Frontal cortex (tissue), 4 donors: ENCODE measurements around the gene TOR4A. TPM values are rescaled to one million over a fixed set of nuclear protein-coding genes. Genes with fewer than 3 reads are reported as not detected.

Source experiments
- DNase-seq, 2 donors: peaks; one replicate each; pipeline ENCODE4 v3.0.0; 2012; ENCODE audit warnings: low spot score in 2 of 2
- FAIRE-seq: peaks from 2 replicates; lab custom pipeline; 2012; peaks lifted over from hg19 to GRCh38; lab: Jason Lieb, UNC
- total RNA-seq: library from RNA; depleted of rRNA; stranded (reverse); fragments of >200 nt; gene quantifications from one replicate; pipeline ENCODE4 v1.2.3, GENCODE V29; 2014
- donor health status: control.
- donor health status: control.
- donor health status: control.

The TOR4A gene
- total RNA-seq, result 0.41 TPM

DNA sequence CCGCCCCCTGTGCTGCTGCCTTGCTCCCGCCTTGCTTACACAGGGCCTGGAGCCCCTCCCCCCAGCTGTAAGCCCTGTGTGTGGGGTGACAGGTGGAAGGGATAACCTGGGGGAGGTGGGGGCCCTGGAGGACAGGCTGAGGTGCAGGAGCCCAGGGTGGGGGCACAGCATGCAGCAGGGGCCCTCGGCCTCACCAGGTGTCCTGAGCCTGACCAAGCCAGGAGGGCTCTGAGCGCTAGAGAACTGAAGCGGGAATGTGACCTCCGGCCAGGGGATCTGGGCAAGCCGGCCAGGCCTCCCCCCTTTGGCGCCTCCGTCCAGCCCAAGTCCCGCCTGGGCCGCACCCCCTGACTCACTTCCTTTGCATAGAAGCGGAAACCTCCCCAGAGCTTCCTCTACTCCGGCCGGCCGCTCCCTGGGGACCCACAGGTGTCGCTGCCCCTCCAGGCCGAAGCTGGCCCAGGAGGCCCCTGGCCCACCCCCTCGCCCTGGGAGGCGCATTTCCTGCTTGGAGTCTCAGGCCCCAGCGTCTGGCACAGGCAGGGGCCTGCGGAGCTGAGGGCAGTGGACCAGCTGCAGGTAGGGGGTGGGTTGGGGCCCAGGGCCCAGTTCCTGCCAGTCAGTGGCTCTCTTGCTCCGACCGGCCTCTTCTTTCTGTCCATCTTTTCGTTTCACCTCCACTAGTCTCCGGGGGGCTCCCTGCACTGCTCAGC lies at the start of gene TOR4A:
Gene TOR4A (plus strand): TSS at position 398 of the 713 bp plus-strand sequence. CDS start 964 bp downstream, outside the sequence.
- FAIRE-seq (no peak), DNase-seq (peak; percentile 75 to 83)

GRCh38 chr9:137227853-137228505 lies 49.5 kb upstream of the TOR4A start:
- no peak for FAIRE-seq
- no peak for DNase-seq

DNA sequence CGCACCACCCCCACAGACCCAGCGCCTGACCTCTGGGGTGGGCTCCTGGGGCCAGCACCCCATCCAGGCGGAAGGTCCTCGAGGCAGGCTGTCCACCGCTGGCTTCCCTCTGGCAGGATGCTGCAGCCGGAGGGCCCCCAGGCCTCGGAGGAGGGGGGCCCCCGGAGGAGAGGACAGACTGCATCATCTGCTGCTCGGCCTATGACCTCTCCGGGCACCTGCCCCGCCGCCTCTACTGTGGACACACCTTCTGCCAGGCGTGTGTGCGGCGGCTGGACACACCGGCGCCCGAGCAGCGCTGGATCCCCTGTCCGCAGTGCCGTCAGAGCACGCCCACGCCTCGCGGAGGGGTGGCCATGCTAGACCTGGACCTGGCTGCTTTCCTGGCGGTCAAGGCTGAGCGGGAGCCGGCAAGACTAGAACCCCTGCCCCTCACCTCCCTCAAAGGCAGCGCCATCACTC lies 49.0 kb upstream of the TOR4A start:
- DNase-seq (no peak), FAIRE-seq (no peak)

DNA sequence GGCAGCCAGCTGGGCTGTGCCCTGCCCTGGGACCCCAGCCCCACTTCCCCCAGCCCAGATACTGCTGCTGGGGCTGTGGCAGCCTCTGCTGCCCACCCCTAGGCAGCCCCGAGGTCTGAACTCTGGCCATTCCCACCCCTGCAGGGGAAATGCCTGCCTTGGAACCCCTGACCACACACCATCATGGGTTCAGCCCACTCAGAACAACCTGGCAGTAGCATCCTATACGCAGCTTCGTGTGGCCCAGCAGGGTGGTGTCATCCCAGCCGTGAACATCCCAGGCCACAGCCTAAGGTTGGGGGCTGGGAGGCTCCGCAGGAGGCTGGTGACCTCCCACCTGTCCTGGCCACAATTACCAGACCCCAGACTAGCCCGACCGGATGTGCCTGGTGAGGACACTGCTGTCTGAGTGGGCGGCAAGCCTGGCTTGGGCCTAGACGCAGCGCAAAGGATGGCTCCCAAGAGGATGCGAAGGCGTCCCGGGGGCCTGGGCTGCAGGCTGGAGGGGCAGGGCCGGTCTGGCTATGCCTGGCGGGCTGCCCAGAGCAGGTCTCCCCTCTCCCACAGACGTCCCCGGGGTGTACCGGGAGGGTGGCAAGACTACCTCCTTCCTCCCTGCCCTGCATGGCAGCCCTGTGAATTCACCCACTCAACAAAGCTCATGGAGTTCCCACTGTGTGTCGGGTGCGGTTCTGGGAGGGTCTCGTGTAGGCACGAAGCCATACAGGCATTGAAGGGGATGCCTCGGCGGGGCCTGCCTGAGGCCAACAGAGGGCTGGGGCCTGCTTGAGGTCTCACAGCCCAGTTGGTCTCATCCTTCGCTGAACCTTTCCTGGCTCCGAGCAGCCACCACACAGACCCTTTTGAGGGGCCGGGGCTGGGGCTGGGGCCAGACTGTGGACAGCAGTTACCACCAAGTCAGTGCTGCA lies 48.3 kb upstream of the TOR4A start:
- DNase-seq (no peak), FAIRE-seq (no peak)

GRCh38 chr9:137229903-137230704 lies 47.4 kb upstream of the TOR4A start:
- no peak for FAIRE-seq
- DNase-seq, result no peak

DNA sequence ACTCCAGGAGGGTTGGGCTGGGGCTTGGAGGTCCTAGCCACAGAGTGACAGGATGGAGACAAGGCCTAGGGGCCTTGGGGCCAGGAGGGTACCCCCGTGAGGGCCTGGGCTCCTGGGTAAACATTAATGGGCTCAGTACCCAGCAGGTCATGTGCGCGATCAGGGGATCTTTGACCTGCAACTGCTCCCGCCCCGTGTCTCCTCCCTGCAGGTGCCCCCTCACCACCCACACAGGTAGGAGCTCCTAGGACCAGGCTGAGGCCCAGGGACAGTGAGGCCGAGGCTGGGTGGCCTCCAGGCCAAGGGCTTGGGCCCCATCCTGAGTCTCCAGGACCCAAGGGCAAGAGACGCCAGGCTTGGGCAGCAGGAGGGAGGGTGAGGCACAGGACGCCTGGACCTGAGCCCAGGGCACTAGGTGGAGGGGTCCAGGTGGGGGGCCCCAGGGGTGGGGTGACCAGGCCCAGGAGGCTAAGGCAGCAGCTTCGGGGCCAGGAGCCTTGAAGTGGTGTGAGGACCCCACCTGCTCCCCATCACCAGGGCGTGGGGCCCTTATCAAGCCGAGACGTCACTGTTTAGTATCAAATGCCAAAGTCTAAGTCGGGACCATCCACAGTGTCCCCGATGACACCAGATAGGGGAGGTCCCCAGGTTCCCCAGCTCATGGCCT lies 46.7 kb upstream of the TOR4A start, which contains the start of gene SLC34A3:
Gene SLC34A3 (plus strand): TSS at position 197 of the 667 bp plus-strand sequence. CDS start 802 bp downstream, outside the sequence.
- DNase-seq (no peak), FAIRE-seq (no peak)

GRCh38 chr9:137231372-137232039 lies 46.0 kb upstream of the TOR4A start:
- FAIRE-seq, result no peak

GRCh38 chr9:137232101-137232500 lies 45.4 kb upstream of the TOR4A start:
- FAIRE-seq (no peak), DNase-seq (no peak)

More at GRCh38 chr9:137231372-137232039, 46.0 kb upstream of the TOR4A start:
- DNase-seq, result no peak

- DNase-seq, result no peak
- FAIRE-seq, result no peak
Measured at GRCh38 chr9:137232510-137232909, 45.0 kb upstream of the TOR4A start.

GRCh38 chr9:137233143-137233980 lies 44.2 kb upstream of the TOR4A start:
- no peak for FAIRE-seq
- no peak for DNase-seq

DNA sequence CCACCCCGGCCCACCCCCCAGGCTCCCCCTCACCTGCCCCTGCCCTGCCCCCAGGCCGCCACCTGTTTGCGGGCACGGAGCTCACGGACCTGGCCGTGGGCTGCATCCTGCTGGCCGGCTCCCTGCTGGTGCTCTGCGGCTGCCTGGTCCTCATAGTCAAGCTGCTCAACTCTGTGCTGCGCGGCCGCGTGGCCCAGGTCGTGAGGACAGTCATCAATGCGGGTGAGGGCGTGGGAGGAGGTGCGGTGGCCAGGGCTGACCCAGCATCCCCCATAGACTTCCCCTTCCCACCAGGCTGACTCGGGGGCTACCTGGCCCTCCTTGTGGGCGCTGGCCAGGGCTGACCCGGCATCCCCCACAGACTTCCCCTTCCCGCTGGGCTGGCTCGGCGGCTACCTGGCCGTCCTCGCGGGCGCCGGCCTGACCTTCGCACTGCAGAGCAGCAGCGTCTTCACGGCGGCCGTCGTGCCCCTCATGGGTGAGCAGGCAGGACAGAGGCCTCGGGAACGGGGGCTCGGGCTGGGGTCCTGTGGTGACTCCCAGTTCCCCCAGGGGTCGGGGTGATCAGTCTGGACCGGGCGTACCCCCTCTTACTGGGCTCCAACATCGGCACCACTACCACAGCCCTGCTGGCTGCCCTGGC lies 43.4 kb upstream of the TOR4A start:
- FAIRE-seq (no peak), DNase-seq (no peak)

DNA sequence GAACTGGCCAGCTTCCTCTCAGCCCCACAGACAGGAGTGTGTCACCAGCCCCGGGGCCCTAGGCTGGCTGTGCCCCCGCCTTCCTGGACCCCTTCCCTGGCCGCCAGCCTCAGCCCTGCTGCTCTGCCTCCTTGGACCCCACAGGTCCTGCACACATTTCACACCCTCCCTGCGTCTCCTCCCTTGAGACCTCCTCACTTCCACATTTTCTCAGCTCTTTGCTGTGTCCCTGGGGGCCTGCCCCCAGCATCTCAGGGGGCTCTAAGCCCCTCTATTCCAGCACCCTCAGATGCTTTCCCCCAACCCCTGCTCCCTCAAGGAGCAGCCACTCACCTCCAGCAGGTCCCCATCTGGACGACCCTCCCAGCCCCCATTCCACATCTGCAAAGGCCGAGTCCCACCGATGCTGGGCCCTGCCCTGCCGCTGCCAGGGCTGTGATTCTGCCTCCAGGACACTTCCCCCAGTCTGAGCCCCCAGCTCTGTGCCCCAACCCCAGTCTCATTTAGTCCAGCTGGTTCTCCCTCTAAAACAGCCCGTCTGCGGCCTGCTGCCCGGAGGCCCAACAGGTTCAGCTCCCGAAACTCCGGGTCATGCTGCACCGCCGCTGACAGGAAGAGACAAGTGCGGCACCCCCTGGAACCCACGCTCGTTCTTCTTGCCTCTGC lies 42.6 kb upstream of the TOR4A start:
- DNase-seq (no peak), FAIRE-seq (no peak)

DNA sequence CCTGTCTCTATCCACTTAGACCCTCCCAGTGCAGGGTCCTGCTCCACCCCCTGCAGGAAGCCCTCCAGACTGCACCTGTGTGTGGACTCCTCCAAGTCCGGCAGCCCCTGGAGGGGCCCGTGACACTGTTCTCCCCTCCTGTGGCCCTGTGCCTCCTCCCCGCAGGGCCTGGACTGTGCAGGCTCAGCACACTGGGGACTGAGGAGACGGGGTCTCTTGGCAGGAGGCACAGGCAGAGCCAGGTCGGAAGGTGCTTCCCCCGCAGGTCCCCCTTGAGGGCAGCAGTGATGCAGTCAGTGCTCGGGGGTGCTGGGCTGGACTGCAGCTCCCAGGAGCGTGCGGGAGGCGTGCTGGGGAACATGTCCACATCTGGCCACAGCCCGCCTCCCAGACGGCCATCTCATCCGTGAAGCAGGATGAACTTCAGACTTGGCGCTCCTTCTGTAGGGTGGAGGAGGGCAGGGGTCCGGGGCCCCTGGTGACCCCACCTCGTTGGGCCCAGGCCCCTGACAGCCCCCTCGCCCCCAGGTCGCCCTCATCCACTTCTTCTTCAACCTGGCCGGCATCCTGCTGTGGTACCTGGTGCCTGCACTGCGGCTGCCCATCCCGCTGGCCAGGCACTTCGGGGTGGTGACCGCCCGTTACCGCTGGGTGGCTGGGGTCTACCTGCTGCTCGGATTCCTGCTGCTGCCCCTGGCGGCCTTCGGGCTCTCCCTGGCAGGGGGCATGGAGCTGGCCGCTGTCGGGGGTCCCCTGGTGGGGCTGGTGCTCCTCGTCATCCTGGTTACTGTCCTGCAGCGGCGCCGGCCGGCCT lies 41.9 kb upstream of the TOR4A start:
- FAIRE-seq, result no peak

GRCh38 chr9:137236238-137236935 lies 41.1 kb upstream of the TOR4A start:
- FAIRE-seq (no peak), DNase-seq (peak; percentile 90 to 98)

More for the DNA sequence above, 41.9 kb upstream of the TOR4A start:
- DNase-seq, result no peak

- FAIRE-seq, result no peak
- no peak for DNase-seq
Measured at GRCh38 chr9:137236936-137237421, 40.5 kb upstream of the TOR4A start.
